CD4-positive, alpha-beta memory T cell (primary cell): ENCODE measurements around the gene DGCR6L. TPM values are rescaled to one million over a fixed set of nuclear protein-coding genes. Genes with fewer than 3 reads are reported as not detected.
A peak's percentile ranks its signal among the peaks of the same experiment; 100 is the strongest.
"Not testable (repeated sequence)": the region's sequence is repeated elsewhere in the genome, so short reads cannot be mapped to it uniquely, and the experiment has no call there.

Experiments
- CTCF ChIA-PET: fragments of 350-600 bp; sonication (Branson Sonifier 250); formaldehyde crosslinking; loops from one replicate; lab custom pipeline; 2021; ENCODE audit warnings: inconsistent platforms; ENCODE audit not compliant: partially characterized antibody; lab: Charles Lee
- POLR2A ChIA-PET: fragments of 350-600 bp; sonication (Branson Sonifier 250); formaldehyde crosslinking; loops from one replicate; lab custom pipeline; 2021; ENCODE audit not compliant: partially characterized antibody; lab: Charles Lee
- DNase-seq, 5 donors: peaks; one replicate each; pipeline versions ENCODE4 v3.0.0 to v3.0.0-alpha.2; 2020 to 2022; ENCODE audit warnings: mixed read lengths in 1 of 5
- H3K27ac ChIP-seq: one replicate; pipeline ENCODE4 v1.7.0; 2013; ENCODE audit warnings: low read depth, low read length
- H3K27me3 ChIP-seq: 2 replicates; pipeline ENCODE4 v1.7.0; 2013; ENCODE audit warnings: mild to moderate bottlenecking, low read length, moderate library complexity; ENCODE audit not compliant: insufficient read depth
- H3K36me3 ChIP-seq: 2 replicates; pipeline ENCODE4 v1.7.0; 2013; ENCODE audit warnings: mild to moderate bottlenecking, low read length, moderate library complexity; ENCODE audit not compliant: insufficient read depth
- H3K4me1 ChIP-seq: 2 replicates; pipeline ENCODE4 v1.7.0; 2013; ENCODE audit warnings: mild to moderate bottlenecking, low read length, moderate library complexity; ENCODE audit not compliant: insufficient read depth
- H3K4me3 ChIP-seq, 2 donors: one replicate each; pipeline ENCODE4 v1.7.0; 2013; ENCODE audit warnings: low read length in 2 of 2, mild to moderate bottlenecking in 1 of 2
- H3K9me3 ChIP-seq, 2 donors: one replicate each; pipeline ENCODE4 v1.7.0; 2013; ENCODE audit warnings: low read length in 2 of 2, control low read depth in 1 of 2; ENCODE audit not compliant: control insufficient read depth in 1 of 2
- H3K27ac Mint-ChIP-seq, 7 donors: one replicate each; pipeline ENCODE4 v1.8.0; 2020 to 2021; ENCODE audit warnings: mixed read lengths in 7 of 7, mild to moderate bottlenecking in 6 of 7, inconsistent platforms in 3 of 7, moderate library complexity in 3 of 7
- H3K27me3 Mint-ChIP-seq, 2 donors: one replicate each; pipeline ENCODE4 v1.8.0; 2020 to 2021; ENCODE audit warnings: mixed read lengths in 2 of 2
- H3K36me3 Mint-ChIP-seq, 2 donors: one replicate each; pipeline ENCODE4 v1.8.0; 2020 to 2021; ENCODE audit warnings: mixed read lengths in 2 of 2, inconsistent platforms in 1 of 2, mild to moderate bottlenecking in 1 of 2
- H3K4me1 Mint-ChIP-seq, 4 donors: one replicate each; pipeline ENCODE4 v1.8.0; 2020 to 2021; ENCODE audit warnings: mixed read lengths in 4 of 4, mild to moderate bottlenecking in 1 of 4
- H3K4me3 Mint-ChIP-seq, 8 donors: one replicate each; pipeline ENCODE4 v1.8.0; 2020 to 2021; ENCODE audit warnings: mixed read lengths in 8 of 8, mild to moderate bottlenecking in 7 of 8, moderate library complexity in 6 of 8, inconsistent platforms in 3 of 8
- H3K9me3 Mint-ChIP-seq, 8 donors: one replicate each; pipeline ENCODE4 v1.8.0; 2020 to 2021; ENCODE audit warnings: mixed read lengths in 8 of 8, mild to moderate bottlenecking in 5 of 8, inconsistent platforms in 3 of 8, moderate library complexity in 1 of 8
- intact Hi-C: fragments of 100-400 bp; cut with micrococcal nuclease; formaldehyde crosslinking; loops from one replicate; pipeline ENCODE4 v1.15.1; 2023
- polyA plus RNA-seq, 2 donors: library from polyadenylated mRNA; unstranded; fragments of 300-500 nt; fragmentation: Illumina TruSeq; gene quantifications; one replicate each; pipeline ENCODE4 v1.2.3, GENCODE V29; 2021
- total RNA-seq, 2 experiments: library from RNA; stranded (reverse); gene quantifications; one replicate each; pipeline ENCODE4 v1.2.3, GENCODE V29; 2021

DGCR6L gene
- total and polyA plus RNA-seq, 4 experiments from 2014 or later = 39.9 to 145 (median 82.4) TPM

DNA sequence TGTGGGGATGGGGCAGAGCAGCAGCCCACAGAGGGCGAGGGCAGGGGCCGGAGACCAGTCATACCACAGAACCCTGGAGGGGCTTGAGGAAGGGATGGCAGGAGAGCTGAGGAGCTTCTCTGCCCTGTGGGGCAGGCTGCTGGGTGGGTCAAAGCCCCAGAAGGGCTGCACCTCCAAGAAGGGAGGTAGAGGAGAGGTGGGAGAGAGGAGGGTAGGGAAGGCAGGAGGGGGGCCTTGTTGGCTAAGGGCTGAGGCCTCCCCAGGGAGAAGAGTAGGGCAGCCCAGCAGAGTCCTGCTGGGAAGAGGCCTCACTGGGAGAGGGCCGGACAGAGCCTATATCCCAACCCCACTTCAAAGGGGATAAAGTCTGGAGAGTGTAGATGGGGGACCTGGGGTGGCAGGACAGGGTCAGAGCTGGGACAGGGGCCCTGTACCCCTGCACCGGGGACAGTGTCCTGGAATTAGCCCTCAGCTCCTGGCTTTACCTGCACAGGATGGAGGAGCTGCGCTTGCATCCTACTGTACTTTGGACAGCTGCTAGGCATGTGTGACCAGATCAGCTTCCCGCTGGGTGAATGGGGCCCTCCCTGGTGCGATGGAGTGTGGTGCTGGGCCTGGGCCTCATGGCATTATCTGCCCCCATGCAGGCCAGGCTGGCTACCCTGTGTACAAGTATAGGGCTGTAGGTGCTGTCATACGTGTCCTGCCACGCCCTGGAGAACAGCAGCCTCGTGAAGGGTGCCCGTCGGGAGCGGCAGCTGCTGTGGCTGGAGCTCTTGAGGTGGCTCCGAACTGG is 7.3 kb downstream of the DGCR6L start:
- CTCF ChIA-PET = no interaction called here
- Mint-ChIP-seq H3K36me3 (peaks cover 0 to 3% of the 10 kb centered on the region in 2 donors), H3K27me3 (no peaks in the 10 kb centered on the region), H3K9me3 (no peaks in the 10 kb centered on the region), H3K27ac (no peak overlapping the region), H3K4me3 (no peak overlapping the region), H3K4me1 (peaks cover 6 to 15% (median 7%) of the 10 kb centered on the region in 4 donors)
- no peaks in the 10 kb centered on the region for H3K27me3 ChIP-seq
- H3K36me3 ChIP-seq = no peaks in the 10 kb centered on the region
- intact Hi-C loops = no loop called here
- H3K9me3 ChIP-seq = no peaks in the 10 kb centered on the region
- POLR2A ChIA-PET = interaction anchor here (0.9 kb wide), 1 partner anchor 13 kb away, joined by 3 read pairs; no protein-coding TSS in a partner anchor
- no peak for DNase-seq
- H3K4me3 ChIP-seq = no peak overlapping the region
- H3K27ac ChIP-seq = no peak overlapping the region
- peaks cover 5% of the 10 kb centered on the region for H3K4me1 ChIP-seq

- H3K4me3 Mint-ChIP-seq, H3K27me3 ChIP-seq, CTCF ChIA-PET, H3K27me3 Mint-ChIP-seq, H3K9me3 ChIP-seq, intact Hi-C loops, H3K36me3 ChIP-seq, H3K4me1 ChIP-seq, H3K27ac Mint-ChIP-seq, H3K9me3 Mint-ChIP-seq, POLR2A ChIA-PET, H3K27ac ChIP-seq, DNase-seq, H3K36me3 Mint-ChIP-seq, H3K4me3 ChIP-seq, H3K4me1 Mint-ChIP-seq: not testable (repeated sequence)
These were observed 8.4 kb downstream of the DGCR6L start for GRCh38 chr22:20311249-20312062.

GRCh38 chr22:20310773-20311172 is 9.1 kb downstream of the DGCR6L start:
- H3K4me3 ChIP-seq, H3K4me1 Mint-ChIP-seq, POLR2A ChIA-PET, H3K36me3 Mint-ChIP-seq, intact Hi-C loops, H3K4me1 ChIP-seq, H3K27me3 ChIP-seq, H3K27ac Mint-ChIP-seq, DNase-seq, H3K36me3 ChIP-seq, H3K9me3 Mint-ChIP-seq, H3K9me3 ChIP-seq, H3K27me3 Mint-ChIP-seq, H3K4me3 Mint-ChIP-seq, H3K27ac ChIP-seq, CTCF ChIA-PET: not testable (repeated sequence)

- intact Hi-C loops, H3K4me3 ChIP-seq, CTCF ChIA-PET, DNase-seq, H3K36me3 ChIP-seq, H3K27me3 Mint-ChIP-seq, H3K9me3 Mint-ChIP-seq, H3K9me3 ChIP-seq, H3K4me3 Mint-ChIP-seq, H3K36me3 Mint-ChIP-seq, H3K27ac Mint-ChIP-seq, H3K27me3 ChIP-seq, POLR2A ChIA-PET, H3K27ac ChIP-seq, H3K4me1 ChIP-seq, H3K4me1 Mint-ChIP-seq: not testable (repeated sequence)
These were observed 9.7 kb downstream of the DGCR6L start for GRCh38 chr22:20310180-20310579.

- not testable (repeated sequence) for DNase-seq
These were observed 10.8 kb downstream of the DGCR6L start for GRCh38 chr22:20308806-20309650.

DNA sequence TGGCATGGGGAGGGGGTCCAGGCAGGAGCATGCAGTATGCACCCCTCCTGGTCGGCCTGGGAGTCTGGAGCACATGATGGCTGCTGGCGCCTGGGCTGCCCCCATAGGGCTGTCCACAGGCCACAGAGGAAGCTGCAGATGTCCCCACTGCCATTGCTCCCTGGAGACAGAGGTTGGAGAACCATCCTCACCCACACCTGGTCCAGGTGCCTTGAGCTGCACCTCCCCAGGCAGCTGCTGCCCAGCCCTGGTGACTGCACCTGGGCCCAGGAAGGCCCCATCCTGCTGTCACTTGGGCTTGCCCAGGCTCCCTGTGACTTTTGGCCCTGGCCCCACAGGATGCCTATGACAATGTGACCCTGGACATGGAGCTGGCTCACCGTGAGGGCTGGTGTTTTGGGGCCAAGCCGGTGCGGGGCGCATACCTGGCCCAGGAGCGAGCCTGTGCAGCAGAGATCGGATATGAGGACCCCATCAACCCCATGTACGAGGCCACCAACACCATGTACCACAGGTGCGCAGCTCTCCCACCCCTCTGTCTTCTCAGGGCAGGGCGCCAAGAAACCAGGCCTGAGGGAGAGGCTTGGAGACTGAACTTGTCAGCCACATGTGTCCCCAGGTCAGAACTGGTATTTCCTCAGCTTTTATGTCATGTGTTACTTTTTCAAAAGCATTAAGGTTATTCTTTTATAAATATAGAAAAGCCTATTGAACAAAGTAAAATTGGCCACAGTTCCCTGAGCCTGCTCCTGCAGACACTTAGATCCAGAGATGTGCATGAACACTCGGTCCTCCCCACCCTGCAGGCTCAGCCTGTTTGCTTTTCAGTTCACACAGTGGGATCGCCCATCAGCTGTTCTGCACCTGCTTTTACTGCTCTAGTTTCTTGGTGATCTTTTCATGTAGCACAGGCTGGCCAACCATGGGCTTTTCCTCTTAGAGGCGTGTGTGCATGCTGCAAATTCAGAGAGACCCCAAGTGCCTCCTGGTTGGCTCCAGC is 12.1 kb downstream of the DGCR6L start:
- H3K36me3 Mint-ChIP-seq, DNase-seq, H3K27ac ChIP-seq, H3K27me3 Mint-ChIP-seq, H3K27ac Mint-ChIP-seq, intact Hi-C loops, H3K4me3 ChIP-seq, H3K36me3 ChIP-seq, H3K4me1 Mint-ChIP-seq, POLR2A ChIA-PET, H3K9me3 Mint-ChIP-seq, H3K27me3 ChIP-seq, H3K9me3 ChIP-seq, H3K4me1 ChIP-seq: not testable (repeated sequence)
- H3K4me3 Mint-ChIP-seq = peak overlapping the region in 3 of 8 donors; percentile 21 to 34 (median 21)
- CTCF ChIA-PET = interaction anchor here (2.2 kb wide), 1 partner anchor 10 kb away, joined by 5 read pairs; no protein-coding TSS in a partner anchor

More at GRCh38 chr22:20308806-20309650, 10.8 kb downstream of the DGCR6L start:
- H3K4me1 Mint-ChIP-seq, H3K27ac ChIP-seq, H3K4me3 Mint-ChIP-seq, H3K9me3 Mint-ChIP-seq, H3K9me3 ChIP-seq, H3K36me3 ChIP-seq, H3K4me3 ChIP-seq, H3K27me3 ChIP-seq, H3K36me3 Mint-ChIP-seq, CTCF ChIA-PET, intact Hi-C loops, H3K4me1 ChIP-seq, H3K27me3 Mint-ChIP-seq: not testable (repeated sequence)
- POLR2A ChIA-PET = interaction anchor here (0.6 kb wide), 1 partner anchor 16 kb away, joined by 3 read pairs; no protein-coding TSS in a partner anchor
- H3K27ac Mint-ChIP-seq = peak overlapping the region in 1 of 7 donors; percentile 23
